Measurements from ENCODE around the gene SPECC1L.

GRCh38 chr22:24392218-24392931, 121.7 kb downstream of the SPECC1L start:
- TF ChIP-seq EP300 (IDR thresholded peaks at IDR 0.05) (no peak), CTCF (IDR thresholded peaks at IDR 0.05) (no peak)
